OCI-LY3 (cell line): ENCODE measurements around the gene SLC45A3.
A peak's percentile ranks its signal among the peaks of the same experiment; 100 is the strongest.
"Not testable (repeated sequence)": the region's sequence is repeated elsewhere in the genome, so short reads cannot be mapped to it uniquely, and the experiment has no call there.

Experiments
- H2AFZ ChIP-seq: fragments of 200-600, 300-600 bp; shearing (Covaris generic); 2 replicates; pipeline ENCODE4 v1.6.0; 2014; ENCODE audit warnings: antibody characterized with exemption, low read depth, low read length
- H3K27ac ChIP-seq: fragments of 200-600, 300-600 bp; sonication (generic); 2 replicates; pipeline ENCODE4 v1.5.1; 2014; ENCODE audit warnings: mild to moderate bottlenecking, low read length, moderate library complexity, mixed read lengths
- H3K27me3 ChIP-seq: fragments of 200-600, 300-600 bp; sonication (generic); 2 replicates; pipeline ENCODE4 v1.6.1; 2014; ENCODE audit warnings: low read depth, low read length, mixed read lengths
- H3K36me3 ChIP-seq: fragments of 200-600, 300-600 bp; sonication (generic); replicated peaks from 2 replicates; pipeline ENCODE3; 2014; ENCODE audit warnings: low read depth, low read length, mixed read lengths
- H3K4me1 ChIP-seq: fragments of 300-600, 200-600 bp; sonication (generic); 2 replicates; pipeline ENCODE4 v1.6.1; 2014; ENCODE audit warnings: low read length, mixed read lengths
- H3K4me2 ChIP-seq: fragments of 200-600, 300-600 bp; sonication (generic); 2 replicates; pipeline ENCODE4 v1.6.1; 2014; ENCODE audit warnings: low read length, mixed read lengths
- H3K4me3 ChIP-seq: fragments of 300-600, 200-600 bp; sonication (generic); 2 replicates; pipeline ENCODE4 v1.5.1; 2014; ENCODE audit warnings: antibody characterized with exemption, mild to moderate bottlenecking, low read length, moderate library complexity
- H3K79me2 ChIP-seq: fragments of 300-600, 200-600 bp; shearing (Covaris generic); 2 replicates; pipeline ENCODE4 v1.6.1; 2014; ENCODE audit warnings: mild to moderate bottlenecking, low read length, mixed read lengths
- H3K9ac ChIP-seq: fragments of 300-600, 200-600 bp; shearing (Covaris generic); 2 replicates; pipeline ENCODE4 v1.6.0; 2014; ENCODE audit warnings: mild to moderate bottlenecking, low read length, moderate library complexity
- H3K9me3 ChIP-seq: fragments of 200-600, 300-600 bp; shearing (Covaris generic); 2 replicates; pipeline ENCODE4 v1.6.1; 2014; ENCODE audit warnings: low read length, mixed read lengths; ENCODE audit not compliant: insufficient read depth
- H4K20me1 ChIP-seq: fragments of 200-600, 300-600 bp; sonication (generic); 2 replicates; pipeline ENCODE4 v1.6.1; 2016; ENCODE audit warnings: low read length, mixed read lengths; ENCODE audit not compliant: insufficient read depth
- EZH2phosphoT487 ChIP-seq: fragments of 200-600 bp; shearing (Covaris generic); IDR thresholded peaks from 2 replicates; pipeline ENCODE4 v1.6.1; 2018; ENCODE audit warnings: antibody characterized with exemption, mixed run types, low read depth
- TF ChIP-seq, protein P1 (sequence below): fragments of 200-600, 300-600 bp; sonication (generic); IDR thresholded peaks from 2 replicates; pipeline ENCODE4 v1.5.1; 2014; ENCODE audit warnings: antibody characterized with exemption, low read length, low read depth

The SLC45A3 gene, protein sequence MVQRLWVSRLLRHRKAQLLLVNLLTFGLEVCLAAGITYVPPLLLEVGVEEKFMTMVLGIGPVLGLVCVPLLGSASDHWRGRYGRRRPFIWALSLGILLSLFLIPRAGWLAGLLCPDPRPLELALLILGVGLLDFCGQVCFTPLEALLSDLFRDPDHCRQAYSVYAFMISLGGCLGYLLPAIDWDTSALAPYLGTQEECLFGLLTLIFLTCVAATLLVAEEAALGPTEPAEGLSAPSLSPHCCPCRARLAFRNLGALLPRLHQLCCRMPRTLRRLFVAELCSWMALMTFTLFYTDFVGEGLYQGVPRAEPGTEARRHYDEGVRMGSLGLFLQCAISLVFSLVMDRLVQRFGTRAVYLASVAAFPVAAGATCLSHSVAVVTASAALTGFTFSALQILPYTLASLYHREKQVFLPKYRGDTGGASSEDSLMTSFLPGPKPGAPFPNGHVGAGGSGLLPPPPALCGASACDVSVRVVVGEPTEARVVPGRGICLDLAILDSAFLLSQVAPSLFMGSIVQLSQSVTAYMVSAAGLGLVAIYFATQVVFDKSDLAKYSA

DNA sequence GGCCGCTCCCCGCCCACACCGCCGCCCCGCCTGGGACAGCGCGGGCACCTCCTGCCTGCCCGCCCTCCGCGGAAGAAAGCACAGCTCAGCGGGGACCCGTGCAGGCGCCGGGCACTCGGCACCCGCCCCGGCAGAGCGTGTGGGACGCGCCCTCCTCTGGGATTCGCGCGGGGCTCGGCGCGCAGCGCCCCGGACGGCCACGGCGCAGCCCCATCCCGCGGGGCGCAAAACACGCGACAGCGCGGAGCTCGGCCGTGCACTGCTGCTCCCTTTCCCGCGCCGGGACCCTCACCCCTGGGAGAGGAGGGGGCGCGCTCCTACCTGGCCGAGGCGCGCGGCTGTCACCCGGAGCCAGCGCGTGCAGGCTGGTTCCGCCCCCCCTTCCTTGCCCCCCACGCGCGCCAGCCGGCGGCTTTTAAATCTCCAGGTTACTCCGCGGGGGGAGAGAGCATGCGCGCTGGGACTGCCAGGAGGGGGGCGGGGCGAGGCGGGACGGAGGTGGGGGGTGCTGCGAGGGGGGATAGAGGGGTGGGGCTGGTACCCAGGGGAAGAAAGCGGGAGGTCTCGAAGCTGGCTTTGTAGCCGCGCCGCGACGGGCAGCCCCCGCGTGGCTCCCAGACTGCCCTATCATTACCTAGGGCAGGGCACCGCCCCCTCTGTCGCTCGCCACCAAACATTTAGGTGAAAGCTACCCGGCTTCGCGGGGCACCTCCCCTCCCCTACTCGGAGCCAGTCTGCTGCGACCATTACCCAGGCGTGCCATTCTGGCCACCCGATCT lies at the start of gene SLC45A3:
TSS of gene SLC45A3 (minus strand) at position 437 of the 779 bp plus-strand sequence. CDS start 15,853 bp downstream, outside the sequence.
- Histone ChIP-seq H3K36me3 (no peaks in the 10 kb centered on the region), H2AFZ (peak within 1 kb of the TSS; percentile 56), H3K9me3 (no peaks in the 10 kb centered on the region), H3K4me1 (peaks cover 29% of the 10 kb centered on the region), H4K20me1 (no peaks in the 10 kb centered on the region), H3K27ac (no peak within 1 kb of the TSS), H3K4me3 (peak within 1 kb of the TSS; percentile 80), H3K9ac (peak within 1 kb of the TSS; percentile 69), H3K4me2 (peak within 1 kb of the TSS; percentile 80), H3K79me2 (peaks cover 23% of the 10 kb centered on the region), H3K27me3 (no peaks in the 10 kb centered on the region)
- TF ChIP-seq, protein P1, sequence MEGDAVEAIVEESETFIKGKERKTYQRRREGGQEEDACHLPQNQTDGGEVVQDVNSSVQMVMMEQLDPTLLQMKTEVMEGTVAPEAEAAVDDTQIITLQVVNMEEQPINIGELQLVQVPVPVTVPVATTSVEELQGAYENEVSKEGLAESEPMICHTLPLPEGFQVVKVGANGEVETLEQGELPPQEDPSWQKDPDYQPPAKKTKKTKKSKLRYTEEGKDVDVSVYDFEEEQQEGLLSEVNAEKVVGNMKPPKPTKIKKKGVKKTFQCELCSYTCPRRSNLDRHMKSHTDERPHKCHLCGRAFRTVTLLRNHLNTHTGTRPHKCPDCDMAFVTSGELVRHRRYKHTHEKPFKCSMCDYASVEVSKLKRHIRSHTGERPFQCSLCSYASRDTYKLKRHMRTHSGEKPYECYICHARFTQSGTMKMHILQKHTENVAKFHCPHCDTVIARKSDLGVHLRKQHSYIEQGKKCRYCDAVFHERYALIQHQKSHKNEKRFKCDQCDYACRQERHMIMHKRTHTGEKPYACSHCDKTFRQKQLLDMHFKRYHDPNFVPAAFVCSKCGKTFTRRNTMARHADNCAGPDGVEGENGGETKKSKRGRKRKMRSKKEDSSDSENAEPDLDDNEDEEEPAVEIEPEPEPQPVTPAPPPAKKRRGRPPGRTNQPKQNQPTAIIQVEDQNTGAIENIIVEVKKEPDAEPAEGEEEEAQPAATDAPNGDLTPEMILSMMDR = no peak
- no peak for TF ChIP-seq EZH2phosphoT487

DNA sequence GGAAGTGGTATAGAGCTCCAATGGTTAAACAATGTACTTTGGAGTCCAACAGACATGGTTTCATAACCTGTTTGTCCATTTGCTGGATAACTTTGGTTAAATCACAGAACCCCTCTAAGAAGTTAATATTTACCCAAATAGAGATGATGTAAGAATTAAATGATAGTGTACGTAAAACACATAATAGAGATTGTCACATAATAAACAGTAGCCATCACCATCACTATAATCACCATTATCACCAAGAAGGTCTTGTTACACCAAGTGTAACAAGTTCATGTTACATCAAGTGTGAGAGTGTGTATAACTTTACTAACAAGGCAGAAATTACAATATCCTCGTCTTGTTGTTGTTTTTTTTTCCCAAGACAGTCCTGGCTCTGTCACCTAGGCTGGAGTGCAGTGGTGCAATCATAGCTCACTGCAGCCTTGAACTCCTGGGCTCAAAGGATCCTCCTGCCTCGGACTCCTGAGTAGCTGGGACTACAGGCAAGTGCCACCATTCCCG lies 46.4 kb upstream of the SLC45A3 start:
- Histone ChIP-seq H3K9me3 (no peaks in the 10 kb centered on the region), H3K79me2 (peaks cover 92% of the 10 kb centered on the region), H3K4me3 (no peak overlapping the region), H3K27me3 (no peaks in the 10 kb centered on the region), H3K4me1 (no peaks in the 10 kb centered on the region), H3K4me2 (no peak overlapping the region), H3K27ac (no peak overlapping the region), H2AFZ (no peak overlapping the region), H4K20me1 (peaks cover 62% of the 10 kb centered on the region), H3K36me3 (peaks cover 65% of the 10 kb centered on the region), H3K9ac (no peak overlapping the region)
- TF ChIP-seq, protein P1 = no peak
- TF ChIP-seq EZH2phosphoT487 = no peak

DNA sequence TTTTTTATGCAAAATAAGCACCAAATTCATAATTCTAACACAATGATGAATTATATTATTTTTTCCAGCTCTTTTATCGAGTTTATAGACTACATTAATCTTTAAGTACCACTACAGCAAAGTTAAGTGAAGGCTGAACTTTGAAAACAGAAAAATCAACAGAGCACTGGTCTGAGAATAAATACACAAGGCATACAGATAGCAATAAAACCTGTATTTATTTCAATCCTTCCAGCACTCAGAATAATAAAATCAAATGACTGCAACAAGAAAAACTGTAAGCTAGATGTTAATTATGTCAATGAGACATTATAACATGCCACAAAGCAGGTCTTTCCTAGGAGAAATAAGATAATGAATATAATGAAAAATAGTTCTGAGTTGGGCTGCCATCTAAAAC lies 45.2 kb upstream of the SLC45A3 start:
- H3K4me1 ChIP-seq = no peaks in the 10 kb centered on the region
- H3K4me3 ChIP-seq = no peak overlapping the region
- TF ChIP-seq EZH2phosphoT487 = no peak
- TF ChIP-seq, protein P1 = no peak
- H3K79me2 ChIP-seq = peaks cover 81% of the 10 kb centered on the region
- no peak overlapping the region for H3K27ac ChIP-seq
- H3K9me3 ChIP-seq = no peaks in the 10 kb centered on the region
- peaks cover 64% of the 10 kb centered on the region for H3K36me3 ChIP-seq
- no peak overlapping the region for H3K9ac ChIP-seq
- H3K27me3 ChIP-seq = no peaks in the 10 kb centered on the region
- H3K4me2 ChIP-seq = no peak overlapping the region
- peaks cover 56% of the 10 kb centered on the region for H4K20me1 ChIP-seq
- no peak overlapping the region for H2AFZ ChIP-seq

DNA sequence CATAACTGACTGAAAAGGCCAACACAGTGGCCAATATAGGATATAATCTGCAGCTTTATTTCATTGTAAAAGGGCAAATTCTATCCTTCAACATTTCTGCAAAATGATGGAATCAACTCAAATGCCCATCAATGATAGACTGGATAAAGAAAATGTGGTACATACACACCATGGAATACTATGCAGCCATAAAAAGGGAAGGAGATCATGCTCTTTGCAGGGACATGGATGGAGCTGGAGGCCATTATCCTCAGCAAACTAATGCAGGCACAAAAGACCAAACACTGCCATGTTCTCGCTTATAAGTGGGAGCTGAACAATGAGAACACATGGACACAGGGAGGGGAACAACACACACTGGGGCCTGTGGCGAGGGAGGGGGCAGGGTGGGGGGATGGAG lies 40.4 kb upstream of the SLC45A3 start:
- not testable (repeated sequence) for H3K4me3 ChIP-seq, H3K27ac ChIP-seq, H3K9me3 ChIP-seq, H3K4me2 ChIP-seq, H3K27me3 ChIP-seq, H2AFZ ChIP-seq, H3K9ac ChIP-seq
- peaks cover 84% of the 10 kb centered on the region for H3K36me3 ChIP-seq
- peaks cover 53% of the 10 kb centered on the region for H3K79me2 ChIP-seq
- peaks cover 14% of the 10 kb centered on the region; the same call in 1 of the 2 replicates for H3K4me1 ChIP-seq
- H4K20me1 ChIP-seq = peaks cover 27% of the 10 kb centered on the region
